Measurements from ENCODE around the gene DNTT.

Gene DNTT

DNA sequence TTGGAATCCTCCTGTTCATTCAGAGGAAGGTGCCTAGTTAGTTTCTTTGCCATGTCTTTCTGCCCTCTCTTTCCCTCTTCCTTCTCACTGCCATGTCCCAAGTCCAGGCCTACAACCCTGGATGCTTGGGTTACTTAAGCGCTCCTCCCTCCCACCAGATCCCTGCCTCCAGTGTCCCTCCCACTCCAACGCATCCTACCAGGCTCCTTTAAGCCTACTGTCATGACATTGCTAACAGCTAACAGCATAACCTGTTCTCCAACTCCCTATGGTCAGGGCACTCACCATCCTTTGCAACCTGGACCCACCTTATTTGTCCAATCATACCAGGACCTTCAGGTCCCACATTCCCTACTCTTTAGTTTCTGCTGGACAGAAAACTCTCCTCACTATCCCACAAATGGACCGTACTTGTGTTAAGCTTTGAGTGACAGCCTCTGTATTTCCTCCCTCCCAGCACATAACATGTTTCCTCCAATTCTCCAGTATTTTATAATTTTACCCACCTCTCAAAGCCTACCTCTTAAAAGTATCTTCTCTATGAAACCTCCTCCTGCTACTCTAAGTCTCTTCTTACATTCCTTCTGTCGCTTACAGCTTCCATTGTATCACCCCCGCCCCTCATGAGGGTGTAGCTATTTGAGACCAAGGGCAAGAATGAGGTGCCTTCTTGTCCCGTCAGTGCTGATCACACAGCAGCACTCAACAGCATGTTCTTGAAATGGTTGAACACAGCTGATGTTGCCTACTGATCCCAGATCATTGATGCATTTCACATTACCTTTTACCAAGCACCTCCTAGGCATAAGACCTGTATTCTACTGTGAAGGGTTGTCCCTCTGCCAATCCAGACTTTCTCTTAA, 34.6 kb upstream of the DNTT start:
- H3K9ac ChIP-seq (ENCODE audit: low read depth, low read length) = no peak overlapping the region
- no peaks in the 10 kb centered on the region for H3K4me1 ChIP-seq (ENCODE audit: insufficient read depth, low read length)
- H3K9me3 ChIP-seq (ENCODE audit: control insufficient read depth, insufficient read depth, low read length) = no peaks in the 10 kb centered on the region; the same call in 1 of the 2 replicates
- no peaks in the 10 kb centered on the region for H3K36me3 ChIP-seq (ENCODE audit: insufficient read depth, low read length)

- no peak overlapping the region for H3K9ac ChIP-seq (ENCODE audit: low read depth, low read length)
- no peaks in the 10 kb centered on the region for H3K4me1 ChIP-seq (ENCODE audit: insufficient read depth, low read length)
- no peaks in the 10 kb centered on the region; the same call in 1 of the 2 replicates for H3K9me3 ChIP-seq (ENCODE audit: control insufficient read depth, insufficient read depth, low read length)
- no peaks in the 10 kb centered on the region for H3K36me3 ChIP-seq (ENCODE audit: insufficient read depth, low read length)
Measured at GRCh38 chr10:96270571-96270970, 33.7 kb upstream of the DNTT start.

DNA sequence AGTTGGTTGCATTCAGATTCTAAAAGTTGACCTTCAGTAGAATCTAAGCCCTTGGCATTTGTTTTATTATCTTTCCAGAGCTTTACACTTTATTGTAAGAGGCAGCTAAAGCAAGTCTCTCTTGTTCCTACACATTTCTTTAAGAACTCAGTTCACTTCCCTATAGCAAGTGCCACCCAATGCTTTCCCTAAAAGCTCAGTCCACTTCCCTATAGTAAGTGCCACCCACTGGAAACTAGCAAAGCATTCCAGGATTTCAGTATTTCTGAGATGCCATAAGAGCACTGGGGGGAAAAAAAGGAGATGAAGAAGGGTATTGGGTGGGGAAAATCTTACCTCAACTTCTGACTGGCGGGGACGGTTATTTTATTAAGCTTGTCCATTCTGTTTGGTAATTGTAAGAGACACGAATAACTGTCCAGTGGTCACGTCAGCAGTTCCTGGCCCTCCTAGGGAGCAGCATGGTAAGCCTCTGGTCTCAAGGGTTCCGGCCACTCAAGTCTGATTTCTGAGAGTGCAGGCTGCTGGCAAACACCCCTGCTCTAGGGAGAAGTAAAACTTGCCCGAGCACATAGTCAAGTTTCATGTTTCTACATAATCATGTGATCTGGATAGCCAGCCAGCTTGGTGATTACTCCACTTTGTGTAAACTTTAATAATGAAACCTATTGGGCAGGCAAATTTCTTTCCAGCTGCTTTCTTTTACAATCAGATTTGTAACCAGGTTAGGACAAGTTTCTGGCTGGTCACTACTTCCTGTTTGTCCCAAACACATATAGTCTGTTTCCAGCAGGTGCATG, 33.0 kb upstream of the DNTT start, which contains the start of gene BLNK:
Gene BLNK, minus strand, starts transcription at position 554 of the 800 bp plus-strand sequence. Its CDS starts 171 bp downstream, at position 383.
- Histone ChIP-seq H3K9ac (ENCODE audit: low read depth, low read length) (no peak within 1 kb of the TSS), H3K4me1 (ENCODE audit: insufficient read depth, low read length) (no peaks in the 10 kb centered on the region), H3K36me3 (ENCODE audit: insufficient read depth, low read length) (no peaks in the 10 kb centered on the region), H3K9me3 (ENCODE audit: control insufficient read depth, insufficient read depth, low read length) (no peaks in the 10 kb centered on the region; the same call in 1 of the 2 replicates)

DNA sequence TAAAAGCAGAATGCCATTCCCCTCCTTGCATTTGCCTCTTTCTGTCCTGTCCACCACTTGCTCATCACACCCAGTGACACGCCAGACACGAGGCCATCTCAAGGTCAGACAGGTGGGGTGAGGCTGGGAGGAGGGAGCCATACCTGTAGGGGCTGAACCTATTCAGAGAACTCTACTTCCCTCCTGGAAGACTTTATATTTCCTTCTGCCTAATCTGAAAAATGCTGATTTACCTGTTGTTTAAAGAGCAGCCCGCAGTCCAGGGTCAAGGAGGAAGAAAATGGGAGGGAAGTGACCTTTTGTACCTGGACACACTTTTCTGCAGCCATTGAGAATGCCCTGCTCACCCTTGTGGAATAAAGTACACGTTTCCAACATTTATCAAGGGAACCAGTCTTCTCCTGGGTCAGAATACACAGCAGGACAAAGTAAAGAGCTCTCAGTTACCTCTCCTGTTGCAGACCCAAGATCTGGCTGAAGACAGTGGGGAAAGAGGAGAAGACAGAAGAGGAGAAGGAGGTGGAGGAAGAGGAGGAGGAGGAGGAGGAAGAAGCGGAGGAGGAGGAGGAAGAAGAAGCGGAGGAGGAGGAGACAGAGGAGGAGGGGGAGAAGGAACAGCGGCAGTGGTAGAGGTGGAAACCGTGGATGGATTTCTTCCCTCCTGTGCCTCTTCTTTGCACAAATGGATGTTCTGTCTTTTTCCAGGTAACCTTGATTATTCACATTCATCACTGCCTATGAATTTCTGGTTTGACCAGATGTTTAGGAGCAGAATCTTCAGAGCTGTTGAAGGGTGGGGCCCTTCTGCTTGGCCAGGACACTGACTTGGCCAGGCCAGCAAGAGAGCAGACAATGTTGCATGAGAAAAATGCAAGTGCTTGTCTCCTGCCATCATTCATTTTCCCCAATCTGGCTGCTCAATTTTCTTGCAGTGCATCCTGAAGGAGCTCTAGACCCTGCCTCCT, 31.6 kb upstream of the DNTT start:
- H3K9ac ChIP-seq (ENCODE audit: low read depth, low read length) = no peak overlapping the region
- H3K4me1 ChIP-seq (ENCODE audit: insufficient read depth, low read length) = no peaks in the 10 kb centered on the region
- H3K9me3 ChIP-seq (ENCODE audit: control insufficient read depth, insufficient read depth, low read length) = no peaks in the 10 kb centered on the region; the same call in 1 of the 2 replicates
- H3K36me3 ChIP-seq (ENCODE audit: insufficient read depth, low read length) = no peaks in the 10 kb centered on the region

DNA sequence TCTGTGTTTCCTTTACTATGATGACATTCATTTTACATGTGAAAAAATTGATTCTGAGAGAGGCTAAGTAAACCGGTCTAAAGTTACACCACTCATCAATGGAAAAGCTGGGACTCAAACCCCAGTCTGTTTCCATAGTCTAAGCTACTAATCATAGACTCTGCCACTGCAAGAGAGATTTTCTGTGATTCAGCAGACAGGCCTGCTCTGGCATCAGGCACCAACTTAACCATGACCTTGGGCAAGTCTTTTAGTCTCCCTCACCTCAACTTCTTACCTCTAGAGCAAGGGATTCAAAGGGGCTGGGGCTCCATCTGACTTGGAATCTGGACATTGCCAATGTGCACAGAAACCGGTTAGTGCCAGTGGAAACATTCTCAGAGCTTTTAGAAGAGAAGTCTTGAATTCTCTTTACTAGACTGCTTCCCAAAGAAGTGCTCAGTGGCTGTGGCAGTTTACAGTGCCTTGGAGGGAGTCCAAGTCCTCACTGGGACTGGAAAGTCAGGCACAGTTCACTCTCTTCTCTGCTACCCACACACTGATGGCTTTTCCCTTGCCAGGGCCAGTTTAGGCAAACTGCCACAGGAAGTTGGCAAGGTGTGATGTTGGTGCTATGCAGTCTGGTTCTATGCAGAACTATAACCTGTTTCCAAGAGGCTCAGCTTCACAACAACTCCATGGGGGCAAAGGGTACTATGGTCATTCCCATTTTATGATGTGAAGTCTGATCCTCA, 28.4 kb upstream of the DNTT start:
- Histone ChIP-seq H3K9me3 (ENCODE audit: control insufficient read depth, insufficient read depth, low read length) (no peaks in the 10 kb centered on the region), H3K36me3 (ENCODE audit: insufficient read depth, low read length) (no peaks in the 10 kb centered on the region), H3K4me1 (ENCODE audit: insufficient read depth, low read length) (no peaks in the 10 kb centered on the region), H3K9ac (ENCODE audit: low read depth, low read length) (no peak overlapping the region)

- H3K9ac ChIP-seq (ENCODE audit: low read depth, low read length) = no peak overlapping the region
- H3K4me1 ChIP-seq (ENCODE audit: insufficient read depth, low read length) = no peaks in the 10 kb centered on the region
- no peaks in the 10 kb centered on the region for H3K9me3 ChIP-seq (ENCODE audit: control insufficient read depth, insufficient read depth, low read length)
- no peaks in the 10 kb centered on the region for H3K36me3 ChIP-seq (ENCODE audit: insufficient read depth, low read length)
Measured at GRCh38 chr10:96276426-96276825, 27.8 kb upstream of the DNTT start.

GRCh38 chr10:96276831-96277230, 27.4 kb upstream of the DNTT start:
- no peaks in the 10 kb centered on the region for H3K4me1 ChIP-seq (ENCODE audit: insufficient read depth, low read length)
- H3K9me3 ChIP-seq (ENCODE audit: control insufficient read depth, insufficient read depth, low read length) = no peaks in the 10 kb centered on the region
- H3K36me3 ChIP-seq (ENCODE audit: insufficient read depth, low read length) = no peaks in the 10 kb centered on the region
- no peak overlapping the region for H3K9ac ChIP-seq (ENCODE audit: low read depth, low read length)

DNA sequence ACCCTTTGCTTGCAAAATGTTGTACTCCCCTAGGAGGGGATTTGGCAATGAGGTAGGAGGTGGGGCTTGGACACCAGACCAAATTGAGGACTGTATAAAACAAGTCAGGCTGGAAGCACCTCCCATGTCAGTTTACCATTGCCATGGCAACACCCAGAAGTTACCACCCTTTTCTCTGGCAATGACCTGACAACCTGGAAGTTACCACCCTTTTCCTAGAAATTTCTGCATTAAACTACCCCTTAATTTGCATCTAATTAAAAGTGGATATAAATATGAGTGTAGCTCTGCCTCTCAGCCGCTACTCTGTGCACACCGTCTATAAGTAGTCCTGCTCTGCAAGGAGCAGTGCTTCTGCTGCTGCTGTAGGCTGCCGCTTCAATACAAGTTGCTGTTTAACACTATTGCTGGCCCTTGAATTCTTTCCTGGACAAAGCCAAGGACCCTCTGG, 25.0 kb upstream of the DNTT start:
- no peak overlapping the region for H3K9ac ChIP-seq (ENCODE audit: low read depth, low read length)
- H3K36me3 ChIP-seq (ENCODE audit: insufficient read depth, low read length) = no peaks in the 10 kb centered on the region
- no peaks in the 10 kb centered on the region for H3K9me3 ChIP-seq (ENCODE audit: control insufficient read depth, insufficient read depth, low read length)
- no peaks in the 10 kb centered on the region for H3K4me1 ChIP-seq (ENCODE audit: insufficient read depth, low read length)

- Histone ChIP-seq H3K36me3 (ENCODE audit: insufficient read depth, low read length) (no peaks in the 10 kb centered on the region), H3K9ac (ENCODE audit: low read depth, low read length) (no peak overlapping the region), H3K4me1 (ENCODE audit: insufficient read depth, low read length) (peaks cover 7% of the 10 kb centered on the region; the same call in 1 of the 2 replicates), H3K9me3 (ENCODE audit: control insufficient read depth, insufficient read depth, low read length) (no peaks in the 10 kb centered on the region)
Measured at GRCh38 chr10:96280859-96281258, 23.4 kb upstream of the DNTT start.

DNA sequence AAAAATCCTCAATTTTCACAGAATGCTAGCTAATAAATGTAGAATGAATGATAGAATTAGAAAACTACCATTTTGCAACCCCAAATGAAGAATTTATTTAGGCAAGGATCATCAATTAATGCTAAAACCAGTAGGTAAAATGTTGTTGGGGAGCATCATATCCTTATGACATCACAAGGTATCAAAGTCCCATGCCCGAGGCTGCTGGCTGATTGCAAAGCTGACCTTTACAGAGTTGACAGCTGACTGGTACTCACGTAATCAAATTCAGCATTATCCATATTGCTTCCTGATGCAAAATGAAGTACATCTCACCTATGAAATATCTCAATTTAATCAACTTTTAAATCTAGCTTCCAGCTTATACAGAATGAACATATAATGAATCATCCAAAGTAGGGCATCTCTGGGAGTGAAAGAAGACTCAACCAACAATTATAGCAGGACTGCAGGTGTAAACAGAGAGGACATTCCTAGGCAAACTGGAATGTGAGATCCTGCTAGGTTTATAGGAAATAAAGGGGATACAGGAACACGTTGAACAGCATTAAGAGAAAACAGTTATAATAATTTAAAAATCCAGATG, 22.7 kb upstream of the DNTT start:
- H3K9ac ChIP-seq (ENCODE audit: low read depth, low read length) = no peak overlapping the region
- H3K36me3 ChIP-seq (ENCODE audit: insufficient read depth, low read length) = no peaks in the 10 kb centered on the region
- no peaks in the 10 kb centered on the region for H3K9me3 ChIP-seq (ENCODE audit: control insufficient read depth, insufficient read depth, low read length)
- H3K4me1 ChIP-seq (ENCODE audit: insufficient read depth, low read length) = peaks cover 7% of the 10 kb centered on the region; the same call in 1 of the 2 replicates

DNA sequence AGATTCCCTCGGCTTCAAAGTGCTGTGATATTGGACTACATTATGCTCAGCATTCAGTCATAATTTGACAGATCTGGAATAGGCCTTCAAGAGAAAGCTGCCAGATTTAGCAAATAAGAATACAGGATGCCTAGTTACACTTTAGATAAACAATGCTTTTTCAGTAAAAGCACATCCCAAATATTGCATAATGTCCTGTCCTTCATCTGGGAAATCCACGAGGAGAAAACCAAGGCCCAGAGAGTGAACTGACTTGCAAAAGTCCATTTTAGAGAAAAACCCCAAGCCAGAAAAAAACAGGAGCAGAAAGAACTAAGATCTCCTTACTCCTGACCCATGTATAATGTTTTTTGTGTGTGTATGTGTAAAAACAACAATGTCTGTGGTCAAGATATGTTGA, 20.9 kb upstream of the DNTT start:
- no peak overlapping the region for H3K9ac ChIP-seq (ENCODE audit: low read depth, low read length)
- H3K9me3 ChIP-seq (ENCODE audit: control insufficient read depth, insufficient read depth, low read length) = no peaks in the 10 kb centered on the region
- peaks cover 7% of the 10 kb centered on the region; the same call in 1 of the 2 replicates for H3K4me1 ChIP-seq (ENCODE audit: insufficient read depth, low read length)
- no peaks in the 10 kb centered on the region for H3K36me3 ChIP-seq (ENCODE audit: insufficient read depth, low read length)

DNA sequence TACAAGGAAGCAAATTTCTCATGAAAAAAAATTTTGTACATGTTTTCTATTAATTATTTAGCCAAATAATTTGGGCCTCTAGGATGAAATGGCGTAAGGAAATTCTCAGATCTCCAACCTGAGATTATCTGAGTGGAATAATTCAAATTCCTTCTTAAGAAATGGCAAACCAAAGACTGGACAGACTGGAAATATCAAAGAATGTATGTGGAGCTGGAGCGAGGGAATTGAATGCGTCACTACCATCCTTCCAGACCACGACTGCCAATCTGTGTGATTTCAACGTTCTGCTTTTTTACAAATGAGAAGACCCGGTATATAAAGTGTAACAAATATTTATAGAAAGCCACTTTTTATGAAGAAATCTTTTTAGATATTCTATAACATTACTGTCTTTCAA, 20.5 kb upstream of the DNTT start:
- Histone ChIP-seq H3K9me3 (ENCODE audit: control insufficient read depth, insufficient read depth, low read length) (no peaks in the 10 kb centered on the region), H3K4me1 (ENCODE audit: insufficient read depth, low read length) (peaks cover 7% of the 10 kb centered on the region; the same call in 1 of the 2 replicates), H3K9ac (ENCODE audit: low read depth, low read length) (no peak overlapping the region), H3K36me3 (ENCODE audit: insufficient read depth, low read length) (no peaks in the 10 kb centered on the region)

DNA sequence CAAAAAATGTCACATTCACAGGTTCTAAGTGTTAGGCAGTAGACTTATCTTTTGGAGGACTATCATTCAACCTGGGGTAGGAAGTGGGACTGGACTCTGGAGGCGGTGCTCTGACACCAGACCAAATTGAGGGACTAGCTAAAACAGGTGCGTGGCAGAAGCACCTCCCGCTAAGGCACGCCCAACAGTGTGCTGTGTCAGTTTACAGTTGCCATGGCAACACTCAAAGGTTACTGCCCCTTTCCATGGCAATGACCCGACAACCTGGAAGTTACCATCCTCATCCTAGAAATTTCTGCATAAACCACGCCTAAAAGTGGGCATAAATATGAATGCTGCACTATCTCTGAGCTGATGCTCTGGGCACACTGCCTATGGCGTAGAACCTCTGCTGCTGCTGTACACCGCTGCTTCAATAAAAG, 18.9 kb upstream of the DNTT start:
- Histone ChIP-seq H3K9me3 (ENCODE audit: control insufficient read depth, insufficient read depth, low read length) (no peaks in the 10 kb centered on the region), H3K36me3 (ENCODE audit: insufficient read depth, low read length) (no peaks in the 10 kb centered on the region), H3K9ac (ENCODE audit: low read depth, low read length) (no peak overlapping the region), H3K4me1 (ENCODE audit: insufficient read depth, low read length) (peaks cover 7% of the 10 kb centered on the region; the same call in 1 of the 2 replicates)

All from ES-I3 (cell line).